ENCODE data around the gene MAP6.

MAP6 gene

GRCh38 chr11:75665990-75666389, 2.8 kb downstream of the MAP6 start:
- DNase-seq = no peak

GRCh38 chr11:75665126-75665525, 3.7 kb downstream of the MAP6 start:
- no peak for DNase-seq

DNA sequence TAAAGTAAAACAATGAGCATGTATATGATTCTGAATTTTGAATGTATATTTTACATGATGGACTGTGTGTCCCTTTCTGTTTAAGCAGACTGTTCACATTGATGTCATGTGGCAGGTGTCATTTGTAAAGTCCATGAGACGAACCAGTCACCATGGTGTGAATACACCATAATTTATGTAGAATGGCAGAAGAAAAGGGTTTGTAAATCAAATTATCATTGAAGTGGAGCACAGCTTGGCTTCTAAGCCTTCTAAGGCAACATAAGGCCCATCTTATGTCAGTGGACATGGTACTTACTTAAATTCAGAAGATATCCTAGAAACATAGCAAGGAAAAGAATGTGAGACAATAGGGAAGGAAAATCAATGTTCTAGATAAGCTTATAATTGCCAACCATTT, 4.4 kb downstream of the MAP6 start:
- no peak for DNase-seq

GRCh38 chr11:75663808-75664207, 5.0 kb downstream of the MAP6 start:
- no peak for DNase-seq

DNA sequence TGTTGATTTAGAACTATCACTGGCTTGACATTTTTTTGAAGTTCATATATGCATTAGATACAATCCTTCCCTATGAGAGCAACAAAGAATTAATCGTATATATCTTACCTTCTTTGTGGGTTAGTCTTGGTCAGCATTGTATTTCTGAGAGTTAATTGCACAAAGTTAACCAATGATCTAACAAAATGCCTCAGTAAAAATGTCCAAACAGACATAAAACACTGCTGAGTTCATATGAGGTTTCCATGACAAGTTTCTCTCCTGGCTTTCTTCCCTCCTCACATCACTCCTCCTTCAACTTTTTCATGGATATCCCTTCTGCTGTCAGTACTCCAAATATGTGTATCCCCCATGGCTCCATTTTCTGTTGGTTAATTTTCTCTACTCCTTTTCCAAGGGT, 9.0 kb downstream of the MAP6 start:
- DNase-seq = no peak

GRCh38 chr11:75656044-75656727, 12.7 kb downstream of the MAP6 start:
- DNase-seq = no peak

DNA sequence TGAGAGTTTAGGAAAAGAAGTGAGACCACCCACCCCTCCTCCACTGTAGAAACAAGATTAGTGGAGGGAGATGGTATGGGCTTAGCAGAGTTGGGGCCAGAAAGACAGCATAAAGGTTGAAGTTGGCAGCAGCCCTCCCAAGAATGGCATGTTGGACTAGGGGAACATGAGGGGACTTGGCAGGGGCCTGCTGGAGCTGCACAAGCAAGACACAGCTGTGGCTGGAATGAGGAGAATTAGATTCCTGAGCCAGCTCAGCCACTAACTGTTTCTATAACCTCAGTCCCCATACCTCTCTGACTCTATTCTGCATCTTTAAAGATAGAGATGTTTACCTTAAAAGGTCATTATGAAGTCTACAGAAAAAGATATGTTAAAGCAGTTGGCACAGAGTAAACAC, 13.2 kb downstream of the MAP6 start:
- DNase-seq = no peak

DNA sequence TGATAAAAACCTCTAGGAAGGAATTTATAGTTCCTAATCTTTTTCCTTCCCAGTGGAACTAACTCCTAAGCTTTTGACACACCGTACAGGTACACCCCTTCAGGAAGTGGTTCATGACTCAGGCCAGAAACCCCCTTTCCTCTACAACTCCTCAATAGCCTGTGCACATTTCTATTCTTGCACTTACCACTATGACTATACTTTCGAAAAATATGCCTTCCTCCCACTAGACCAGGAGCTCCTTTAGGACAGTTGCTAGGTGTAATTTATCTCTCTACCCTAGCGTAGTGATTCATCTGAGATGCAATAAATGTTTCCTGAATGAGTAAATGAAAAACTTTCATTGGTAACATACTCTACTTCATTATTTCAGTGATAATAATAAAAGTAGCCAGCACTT, 14.5 kb downstream of the MAP6 start:
- DNase-seq = no peak

DNA sequence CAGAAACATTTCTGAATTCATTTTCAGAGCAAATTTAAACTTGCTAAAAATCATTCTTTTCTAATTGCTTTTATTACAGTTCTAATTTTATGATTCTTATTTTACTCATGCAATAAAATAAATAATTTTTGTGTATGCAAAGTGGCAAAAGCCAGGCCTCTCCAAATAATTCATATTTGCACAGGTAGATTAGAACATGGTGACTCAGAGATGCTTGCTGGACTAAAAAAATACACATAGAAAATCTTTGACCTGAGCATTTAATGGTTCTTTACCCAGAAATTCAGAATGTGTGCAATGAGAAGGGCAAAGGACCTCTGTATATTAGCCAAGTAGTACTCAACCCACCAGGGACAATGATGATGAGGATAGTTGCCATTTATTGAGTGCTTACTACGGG, 15.3 kb downstream of the MAP6 start:
- no peak for DNase-seq

DNA sequence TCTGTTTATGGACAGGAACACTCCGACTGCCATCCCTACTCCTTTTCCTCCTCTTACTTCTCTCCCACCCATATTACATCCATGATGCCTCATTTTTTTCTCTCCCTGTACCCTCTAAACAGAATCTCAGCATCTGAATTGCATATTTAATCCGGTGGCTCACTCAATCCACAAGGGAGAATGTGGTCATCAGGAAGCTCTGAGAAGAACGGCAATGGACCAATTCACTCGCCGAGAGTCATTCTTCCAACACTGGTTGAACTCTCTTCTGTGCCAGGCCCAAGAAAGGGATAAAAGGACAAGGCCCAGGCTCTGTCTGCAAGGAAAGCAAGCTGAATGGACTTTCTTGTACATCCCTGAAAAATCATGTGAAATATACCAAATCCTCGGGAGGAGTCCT, 15.9 kb downstream of the MAP6 start:
- no peak for DNase-seq

DNA sequence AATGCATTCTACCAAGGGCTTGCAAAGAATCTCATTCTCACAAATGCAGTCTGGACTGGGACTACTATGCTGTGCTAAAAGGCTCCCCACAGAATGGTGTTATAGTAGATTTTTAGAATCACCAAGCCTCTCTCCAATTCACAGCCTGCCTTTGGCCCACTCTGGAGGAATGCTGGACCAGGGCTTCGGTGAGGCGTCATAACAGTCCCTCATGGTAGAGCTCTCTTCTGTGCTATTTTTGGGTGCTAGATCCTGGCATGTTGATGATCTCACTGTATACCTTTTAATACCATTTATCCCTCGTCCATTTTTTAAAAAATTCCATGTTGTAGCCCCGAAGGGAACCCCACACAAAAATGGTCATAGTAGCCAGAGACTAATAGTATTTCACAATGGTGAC, 17.6 kb downstream of the MAP6 start:
- DNase-seq = no peak

- no peak for DNase-seq
These were observed 18.6 kb downstream of the MAP6 start for GRCh38 chr11:75650167-75650723.

GRCh38 chr11:75644946-75645345, 23.9 kb downstream of the MAP6 start:
- DNase-seq = no peak

DNA sequence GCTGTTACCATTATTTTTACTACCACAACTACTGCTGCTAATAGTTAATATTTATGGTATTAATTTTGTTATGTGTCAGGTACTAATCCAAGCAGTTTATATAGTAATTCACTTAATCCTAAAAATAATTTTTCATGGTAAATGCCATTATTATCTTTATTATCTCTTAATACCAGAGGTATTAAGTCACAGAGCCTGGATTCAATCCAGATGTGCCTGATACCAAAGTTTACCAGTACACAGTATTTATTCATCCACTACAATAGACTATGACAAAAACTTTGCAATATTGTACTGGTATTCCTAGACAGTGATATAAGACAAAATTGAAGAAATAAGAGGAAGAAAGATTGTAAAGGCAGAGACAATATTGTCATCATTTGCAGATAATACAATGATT, 24.5 kb downstream of the MAP6 start:
- DNase-seq = no peak

DNA sequence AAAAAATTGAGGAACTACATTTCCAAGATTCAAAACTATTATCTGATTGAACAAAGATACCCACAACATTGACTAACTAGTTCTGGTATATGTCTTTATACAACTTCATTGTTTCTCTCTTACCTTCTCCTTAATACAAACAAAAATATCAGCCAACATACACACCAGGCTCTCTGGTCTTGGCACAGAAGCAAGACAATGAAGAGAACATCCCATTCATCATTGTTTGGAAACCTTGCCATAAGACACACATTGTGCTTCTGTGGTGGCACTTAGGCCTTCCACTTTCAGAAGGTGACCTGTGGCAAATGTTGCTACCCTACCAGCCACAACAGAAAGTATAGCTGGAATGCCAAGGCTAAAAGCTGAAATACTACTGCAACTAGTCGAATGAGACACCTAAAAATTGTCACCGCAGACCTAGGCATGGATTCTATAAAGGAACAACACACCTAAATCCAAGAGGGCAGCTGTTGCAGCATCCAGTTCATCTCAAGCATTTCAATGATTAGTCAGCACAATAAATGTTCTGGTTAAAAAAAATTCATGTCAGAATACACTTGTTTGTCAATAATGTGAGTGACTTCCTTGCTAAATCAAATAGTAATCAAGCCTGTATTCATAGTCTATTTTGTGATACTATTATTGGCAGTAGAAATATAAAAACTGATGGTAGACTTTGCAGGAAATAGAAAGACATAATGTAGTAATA, 26.3 kb downstream of the MAP6 start:
- no peak for DNase-seq

DNA sequence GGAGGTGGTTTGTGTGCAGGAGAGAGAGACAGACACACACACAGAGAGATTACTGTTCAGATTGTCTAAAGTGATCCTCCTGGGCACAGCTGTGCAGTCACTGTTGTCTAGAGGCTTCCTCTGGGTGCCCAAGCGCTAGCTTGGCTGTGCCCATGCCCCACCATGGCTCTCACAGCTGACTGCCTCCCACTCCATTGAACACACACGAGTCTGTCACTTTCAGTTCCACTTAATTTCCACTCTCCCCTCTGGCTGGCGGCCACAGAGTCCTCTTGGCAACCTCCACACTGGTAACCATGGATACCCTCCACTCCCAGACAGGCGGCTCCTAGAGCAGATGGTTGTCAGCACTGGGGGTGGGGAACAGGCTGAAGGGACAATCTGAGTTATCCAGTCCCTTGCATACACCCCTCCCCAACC, 29.1 kb downstream of the MAP6 start:
- peak; percentile 91 for DNase-seq

GRCh38 chr11:75637998-75638397, 30.8 kb downstream of the MAP6 start:
- DNase-seq = no peak

- peak; percentile 97 for DNase-seq
These were observed 33.6 kb downstream of the MAP6 start for GRCh38 chr11:75635066-75635862.

DNA sequence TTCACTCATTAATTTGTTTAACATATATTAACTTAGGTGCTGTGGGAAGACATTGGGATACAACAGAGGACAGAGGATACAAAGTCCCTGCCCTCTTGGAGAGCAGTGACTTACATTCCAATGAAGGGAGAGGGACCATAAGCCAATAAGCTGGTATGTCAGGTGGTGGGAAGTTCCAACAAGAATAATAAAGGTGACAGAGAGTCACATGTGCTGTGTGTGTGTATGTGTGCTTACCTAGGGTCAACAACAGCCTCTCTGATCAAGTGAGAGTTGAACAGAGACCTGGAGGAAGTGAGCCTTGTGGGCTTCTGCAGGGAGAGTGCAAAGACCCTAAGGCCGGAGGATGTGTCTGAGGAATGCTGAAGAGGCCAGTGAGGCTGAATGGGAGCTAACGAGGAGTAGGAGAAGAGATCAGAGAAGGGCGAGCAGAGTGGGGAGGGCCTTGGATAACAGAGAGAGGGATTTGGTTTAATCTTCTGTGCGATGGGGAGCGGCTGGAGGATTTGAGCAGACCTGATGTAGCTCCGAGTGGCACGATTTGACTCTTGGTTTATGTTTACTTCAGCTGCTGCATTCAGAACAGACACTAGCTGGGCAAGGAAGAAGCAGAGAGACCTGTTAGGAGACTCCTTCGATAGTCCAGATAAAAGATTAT, 35.3 kb downstream of the MAP6 start:
- no peak for DNase-seq

GRCh38 chr11:75632962-75633361, 35.9 kb downstream of the MAP6 start:
- DNase-seq = no peak

GRCh38 chr11:75632450-75632849, 36.4 kb downstream of the MAP6 start:
- no peak for DNase-seq

- DNase-seq = peak; percentile 31
These were observed 37.6 kb downstream of the MAP6 start for GRCh38 chr11:75631086-75631730.
